Breast epithelium (tissue), 3 donors: ENCODE measurements around the gene USP24.

Source experiments
- CTCF ChIP-seq, 3 donors: fragments of 450-650 bp; IDR thresholded peaks; one replicate each; pipeline ENCODE4 v1.5.1; 2016 to 2017; ENCODE audit warnings: antibody characterized with exemption in 3 of 3, mild to moderate bottlenecking in 3 of 3, moderate library complexity in 3 of 3
- POLR2A ChIP-seq: fragments of 450-650 bp; IDR thresholded peaks from one replicate; pipeline ENCODE4 v1.6.1; 2016; ENCODE audit warnings: antibody characterized with exemption, mild to moderate bottlenecking, moderate library complexity

GRCh38 chr1:55078470-55078869, 136.7 kb downstream of the USP24 start:
- TF ChIP-seq CTCF (IDR thresholded peaks at IDR 0.05) (no peak), POLR2A (no peak)
